HG02943 (cell line): ENCODE measurements around the gene DPH5.
"Not testable (repeated sequence)": the region's sequence is repeated elsewhere in the genome, so short reads cannot be mapped to it uniquely, and the experiment has no call there.

ENCODE experiments used
- ATAC-seq: cut with Tn5 transposase; IDR thresholded peaks from one replicate; pipeline ENCODE4 v1.9.1; 2021; ENCODE audit warnings: mild to moderate bottlenecking, low read depth, moderate library complexity; ENCODE audit not compliant: unreplicated experiment

DPH5 gene

GRCh38 chr1:101033017-101033416 lies 7.4 kb upstream of the DPH5 start:
- no peak for ATAC-seq

DNA sequence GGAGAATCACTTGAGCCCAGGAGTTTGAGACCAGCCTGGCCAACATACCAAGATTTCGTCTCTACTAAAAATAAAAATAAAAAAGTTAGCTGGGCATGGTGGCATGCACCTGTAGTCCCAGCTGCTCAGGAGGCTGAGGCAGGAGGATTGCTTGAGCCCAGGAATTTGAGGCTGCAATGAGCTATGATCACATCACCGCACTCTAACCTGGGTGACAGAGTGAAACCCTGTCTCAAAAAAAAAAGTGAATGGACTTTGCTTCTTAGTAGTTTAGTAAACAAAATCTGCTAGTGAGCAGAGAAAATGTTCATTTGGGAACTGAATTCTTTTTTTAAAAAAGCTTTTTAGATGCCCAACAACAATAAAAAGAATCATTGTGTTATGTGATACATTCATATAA lies 6.5 kb upstream of the DPH5 start:
- not testable (repeated sequence) for ATAC-seq

DNA sequence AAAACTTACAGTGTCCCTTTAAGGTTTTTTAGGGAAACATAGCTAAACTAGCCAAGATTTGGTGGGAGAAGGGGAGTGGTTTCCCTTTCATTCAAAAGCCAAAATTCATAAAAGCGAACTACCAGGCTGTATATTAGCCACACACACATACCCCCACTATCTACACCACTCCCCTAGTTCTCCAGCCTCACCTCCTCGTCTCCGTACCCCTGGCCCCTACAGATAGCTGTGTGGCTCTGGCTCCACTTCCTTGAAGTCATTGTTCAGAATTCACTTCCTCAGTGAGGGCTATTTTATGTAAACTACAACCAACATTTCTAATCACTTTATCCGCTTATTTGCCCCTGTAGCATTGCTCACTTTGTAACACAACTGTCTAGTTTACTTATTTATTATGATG lies 5.3 kb upstream of the DPH5 start:
- ATAC-seq: no peak

- no peak for ATAC-seq
These were observed 3.6 kb upstream of the DPH5 start for GRCh38 chr1:101029184-101029583.

GRCh38 chr1:101028466-101028865 lies 2.9 kb upstream of the DPH5 start:
- ATAC-seq: no peak

GRCh38 chr1:101027194-101027772 lies 1.7 kb upstream of the DPH5 start:
- no peak for ATAC-seq

DNA sequence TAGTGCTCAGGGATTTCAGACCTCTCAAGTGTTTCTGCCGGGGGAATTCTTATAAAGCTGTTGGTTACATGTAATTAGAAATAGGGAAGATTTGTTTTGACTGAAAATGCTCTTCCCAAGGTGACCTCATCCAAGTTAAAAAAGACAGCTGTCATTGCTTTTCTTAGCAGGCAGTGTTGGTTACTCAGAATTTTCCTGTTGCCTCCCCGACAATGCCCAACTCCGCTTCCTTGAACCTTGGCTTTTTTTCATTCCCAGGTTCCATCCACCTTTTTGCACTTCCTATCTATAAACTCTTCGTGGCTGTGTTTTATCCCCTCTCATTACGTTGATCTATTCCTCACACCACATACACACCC lies 825 bp upstream of the DPH5 start:
- ATAC-seq: no peak

DNA sequence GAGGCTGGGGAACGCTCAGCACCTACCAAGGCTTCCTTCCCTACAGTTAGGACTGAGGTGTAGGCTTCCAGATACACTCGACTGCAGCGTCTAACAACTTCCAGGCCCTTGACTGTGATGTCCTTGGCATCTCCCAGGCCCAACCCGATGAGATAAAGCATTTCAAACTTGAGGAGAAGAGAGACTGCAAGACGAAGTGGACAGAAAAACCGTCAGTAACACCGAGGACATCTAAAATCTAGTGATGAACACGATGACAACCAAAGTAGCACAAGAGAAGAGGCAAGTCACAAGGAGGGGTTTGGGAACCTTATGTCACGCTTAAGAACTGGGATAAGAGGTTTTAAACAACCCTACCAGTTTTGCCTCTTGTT lies 314 bp downstream of the DPH5 start:
- ATAC-seq: peak; percentile 29

GRCh38 chr1:101022294-101022693 lies 3.3 kb downstream of the DPH5 start:
- no peak for ATAC-seq

DNA sequence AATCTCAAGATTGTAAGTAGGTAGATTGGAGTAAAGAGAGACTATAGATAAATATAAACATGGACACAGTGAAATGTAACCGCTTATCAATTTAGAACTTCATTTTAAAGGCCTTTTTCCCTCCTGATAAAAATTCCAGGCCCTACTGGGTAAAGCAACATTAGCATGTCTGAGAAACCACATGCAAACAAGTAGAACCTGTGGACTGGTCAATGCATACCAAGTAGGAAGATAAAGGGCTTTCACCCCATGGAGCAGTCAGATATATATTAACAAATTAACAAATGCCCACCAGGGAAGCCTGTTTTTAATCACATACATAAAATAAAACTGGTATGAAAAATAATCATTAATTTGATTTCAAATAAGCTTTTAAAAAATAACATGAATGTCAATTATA lies 8.1 kb downstream of the DPH5 start:
- ATAC-seq: no peak

DNA sequence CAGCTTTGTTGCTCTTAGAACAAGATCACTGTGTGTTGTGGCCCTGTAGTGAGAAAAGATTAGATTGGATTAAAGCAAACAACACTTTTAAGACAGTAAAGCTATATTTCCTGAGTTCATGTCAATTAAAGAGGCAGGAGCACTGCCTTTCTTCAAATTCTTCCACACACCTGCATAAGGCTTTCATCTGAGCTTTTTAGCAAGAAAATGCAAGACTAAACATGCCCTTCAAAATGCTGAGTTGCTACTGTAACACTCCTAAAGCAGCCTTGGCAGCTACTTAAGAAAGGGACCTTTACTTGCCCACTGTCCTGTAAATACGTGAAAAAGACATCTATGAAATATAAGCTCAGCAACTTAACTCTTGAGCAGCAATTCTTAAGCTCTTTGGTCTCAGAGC lies 11.8 kb downstream of the DPH5 start:
- ATAC-seq: no peak

DNA sequence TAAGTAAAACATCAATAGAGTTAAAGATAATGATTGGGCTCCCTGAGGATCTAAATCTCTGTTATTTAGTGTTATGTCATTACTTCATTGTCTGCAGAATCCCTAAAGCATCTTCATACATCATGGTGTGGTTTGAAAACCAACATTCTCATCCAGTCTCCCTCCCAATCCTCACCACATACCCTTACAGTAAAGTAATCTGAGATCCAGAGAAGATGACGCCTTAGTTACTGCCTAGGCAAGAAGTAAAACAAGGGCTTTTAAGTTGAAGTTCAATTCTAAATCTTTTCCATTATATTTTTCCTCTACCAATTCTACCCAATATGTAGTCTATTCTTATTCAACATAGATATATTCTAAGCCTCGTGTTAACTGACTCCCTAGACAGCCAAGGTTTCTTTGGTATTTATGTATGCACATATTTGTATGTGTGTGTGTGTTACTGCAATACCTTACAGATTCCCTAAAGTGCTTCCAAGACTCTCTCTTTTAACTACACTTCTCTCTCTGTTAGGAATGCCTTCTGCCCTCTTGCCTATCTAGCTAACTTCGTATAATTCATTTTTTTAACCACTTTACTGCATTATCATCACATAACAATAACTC lies 17.3 kb downstream of the DPH5 start:
- ATAC-seq: no peak

GRCh38 chr1:101006553-101006952 lies 19.0 kb downstream of the DPH5 start:
- no peak for ATAC-seq

DNA sequence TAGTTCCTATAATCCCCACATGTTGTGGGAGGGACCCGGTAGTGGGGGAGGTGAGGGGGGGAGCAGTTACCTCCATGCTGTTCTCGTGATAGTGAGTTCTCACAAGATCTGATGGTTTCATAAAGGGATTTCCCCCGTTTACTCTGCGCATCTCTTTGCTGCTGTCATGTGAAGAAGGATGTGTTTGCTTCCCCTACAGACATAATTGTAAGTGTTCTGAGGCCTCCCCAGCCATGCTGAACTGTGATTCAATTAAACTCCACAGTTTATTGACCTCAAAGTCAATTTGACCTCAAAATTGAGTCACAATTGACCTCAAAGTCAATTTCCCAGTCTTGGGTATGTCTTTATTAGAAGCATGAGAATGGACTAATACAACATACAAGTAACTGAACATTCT lies 19.7 kb downstream of the DPH5 start:
- no peak for ATAC-seq

GRCh38 chr1:101005183-101005582 lies 20.4 kb downstream of the DPH5 start:
- ATAC-seq: no peak

DNA sequence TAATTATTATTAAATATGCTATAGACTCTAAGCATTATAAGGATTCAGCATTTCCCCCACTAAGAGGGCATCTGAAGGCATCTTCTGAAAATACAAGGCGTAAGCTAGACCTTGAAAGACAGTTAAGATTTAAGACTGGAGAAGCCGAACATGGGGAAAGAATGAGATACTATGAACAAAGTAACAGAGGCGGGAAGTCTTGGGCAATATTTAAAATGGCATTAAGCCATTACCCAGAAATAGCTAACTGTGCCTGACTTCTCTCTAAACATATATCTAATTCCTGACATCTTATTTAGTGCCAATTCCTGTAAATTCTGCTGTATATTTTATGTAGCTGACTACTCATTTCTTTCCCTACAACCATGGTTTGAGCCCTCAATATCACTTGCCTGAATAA lies 20.9 kb downstream of the DPH5 start:
- no peak for ATAC-seq

GRCh38 chr1:101004061-101004460 lies 21.5 kb downstream of the DPH5 start:
- no peak for ATAC-seq

GRCh38 chr1:101003012-101003650 lies 22.5 kb downstream of the DPH5 start:
- no peak for ATAC-seq

DNA sequence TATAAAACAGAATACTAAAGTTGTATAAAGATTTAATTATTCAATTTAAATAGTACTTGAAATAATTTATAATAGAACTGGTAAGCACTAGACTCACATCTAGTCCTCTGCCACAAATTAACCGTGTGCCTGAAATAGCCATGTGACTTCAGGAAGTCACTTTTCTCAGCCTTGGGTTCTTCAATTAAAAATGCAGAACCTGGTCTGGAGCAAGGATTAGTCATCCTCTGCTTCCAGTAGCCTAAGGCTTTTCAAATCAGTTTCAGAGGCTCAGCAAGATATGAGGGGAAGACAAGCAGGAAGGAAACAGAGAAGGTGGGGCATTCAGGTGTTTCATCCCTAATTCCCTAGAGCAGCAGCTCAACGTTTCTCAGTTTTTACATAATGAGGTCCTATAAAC lies 23.0 kb downstream of the DPH5 start:
- no peak for ATAC-seq

DNA sequence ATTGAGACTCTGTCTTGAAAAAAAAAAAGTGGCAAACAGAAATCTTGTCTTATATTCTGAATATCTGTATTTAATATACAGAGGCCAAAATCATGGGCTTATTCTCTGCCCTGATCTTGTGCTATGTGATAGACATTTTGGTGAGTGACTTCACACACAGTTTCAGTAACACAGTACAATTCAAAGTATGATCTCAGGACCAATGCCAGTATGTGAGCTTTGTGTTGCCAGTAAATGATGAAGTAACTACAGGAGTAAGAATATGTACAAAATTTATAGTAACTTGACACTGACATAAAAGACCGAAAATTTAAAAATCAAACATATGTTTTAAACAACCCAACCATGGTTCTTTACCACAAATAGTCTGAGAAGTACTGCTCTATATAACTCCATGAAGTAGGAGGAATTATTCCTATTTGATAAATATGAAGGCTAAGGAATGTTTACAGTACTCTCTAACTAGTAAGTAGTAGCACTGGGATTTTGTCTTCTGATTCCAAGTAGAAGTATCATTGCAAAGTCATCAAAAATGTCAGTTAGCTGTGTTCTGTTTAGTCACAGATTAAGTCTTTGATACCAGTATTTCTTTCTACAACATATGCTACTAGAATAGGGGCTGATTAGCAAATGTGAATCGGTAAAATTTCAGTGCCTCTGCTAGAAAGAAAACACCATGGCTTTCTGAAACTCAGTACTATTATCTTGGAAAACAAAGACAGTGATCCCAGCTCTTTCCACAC lies 25.3 kb downstream of the DPH5 start:
- ATAC-seq: no peak

GRCh38 chr1:100998426-100998825 lies 27.2 kb downstream of the DPH5 start:
- ATAC-seq: no peak
